WTC11 (cell line): ENCODE data around the gene SMIM38.

Source experiments
- ATF2 ChIP-seq: sonication (generic); formaldehyde crosslinking; IDR thresholded peaks from 2 replicates; pipeline ENCODE4 v1.8.1; 2022; ENCODE audit warnings: low read depth, missing genetic modification reagents, borderline replicate concordance
- ATF6 ChIP-seq: sonication (generic); formaldehyde crosslinking; IDR thresholded peaks from 2 replicates; pipeline ENCODE4 v1.8.1; 2023; ENCODE audit warnings: mild to moderate bottlenecking, missing genetic modification reagents
- CREM ChIP-seq: sonication (generic); formaldehyde crosslinking; IDR thresholded peaks from 2 replicates; pipeline ENCODE4 v1.8.1; 2022; ENCODE audit warnings: mild to moderate bottlenecking, missing genetic modification reagents, moderate library complexity
- CTCF ChIP-seq: fragments of 200-600 bp; IDR thresholded peaks from 2 replicates; pipeline ENCODE4 v1.8.0; 2022; ENCODE audit warnings: antibody characterized with exemption
- KAT7 ChIP-seq: sonication (generic); formaldehyde crosslinking; IDR thresholded peaks from 2 replicates; pipeline ENCODE4 v1.8.1; 2023; ENCODE audit warnings: missing genetic modification reagents, mild to moderate bottlenecking, borderline replicate concordance
- ZBTB43 ChIP-seq: sonication (generic); formaldehyde crosslinking; IDR thresholded peaks from 2 replicates; pipeline ENCODE4 v1.8.1; 2023; ENCODE audit warnings: mild to moderate bottlenecking, missing genetic modification reagents

- no peak for TF ChIP-seq CTCF
- TF ChIP-seq ATF2 = no peak
- TF ChIP-seq ATF6 = no peak
- no peak for TF ChIP-seq KAT7 (CRISPR knock-in tag)
- TF ChIP-seq CREM (CRISPR knock-in tag) = no peak
- no peak for TF ChIP-seq ZBTB43 (CRISPR knock-in tag)
Observed at GRCh38 chr11:69157822-69158231, 2.1 kb downstream of the SMIM38 start.
